Esophagus muscularis mucosa (tissue), 4 donors: ENCODE measurements around the gene SDF4. TPM values are rescaled to one million over a fixed set of nuclear protein-coding genes. Genes with fewer than 3 reads are reported as not detected.

Experiments used
- DNase-seq: peaks from one replicate; pipeline ENCODE4 v3.0.0-alpha.2; 2017; ENCODE audit errors: extremely low spot score
- H3K27ac ChIP-seq, 4 donors: fragments of 200-600 bp; sonication (generic); replicated peaks in 1 of 4; 1 replicate in 3 of 4; 2 replicates in 1 of 4; pipeline ENCODE4 v1.5.1; 2016 to 2019; ENCODE audit warnings: mild to moderate bottlenecking in 1 of 4
- H3K27me3 ChIP-seq, 4 donors: fragments of 200-600 bp; sonication (generic); one replicate each; pipeline versions ENCODE4 v1.5.1 to v1.6.0; 2016 to 2019
- H3K36me3 ChIP-seq, 4 donors: fragments of 200-600 bp; sonication (generic); one replicate each; pipeline ENCODE4 v1.5.1; 2016 to 2019
- H3K4me1 ChIP-seq, 4 donors: fragments of 200-600 bp; sonication (generic); one replicate each; pipeline ENCODE4 v1.5.1; 2016 to 2019
- H3K4me3 ChIP-seq, 4 donors: fragments of 200-600 bp; sonication (generic); 1 replicate in 2 of 4; 2 replicates in 2 of 4; pipeline ENCODE4 v1.5.1; 2016 to 2019; ENCODE audit warnings: mild to moderate bottlenecking in 4 of 4, moderate library complexity in 1 of 4
- H3K9me3 ChIP-seq, 4 donors: fragments of 200-600 bp; sonication (generic); 1 replicate in 3 of 4; 2 replicates in 1 of 4; pipeline ENCODE4 v1.5.1; 2016 to 2019
- CTCF ChIP-seq, 3 experiments: fragments of 200-600 bp in 2 of 3; fragments of 450-650 bp in 1 of 3; sonication (generic) in 2 of 3; IDR thresholded peaks; one replicate each; pipeline ENCODE4 v1.5.1; 2017 to 2019; ENCODE audit warnings: antibody characterized with exemption in 3 of 3, mild to moderate bottlenecking in 2 of 3, moderate library complexity in 1 of 3
- EP300 ChIP-seq: sonication (generic); formaldehyde crosslinking; IDR thresholded peaks from one replicate; pipeline ENCODE4 v1.6.1; 2017; ENCODE audit warnings: antibody characterized with exemption
- POLR2A ChIP-seq: fragments of 450-650 bp; IDR thresholded peaks from one replicate; pipeline ENCODE4 v1.6.1; 2017; ENCODE audit warnings: antibody characterized with exemption, moderate library complexity, mild to moderate bottlenecking, low read depth
- POLR2AphosphoS5 ChIP-seq, 2 donors: sonication (generic); formaldehyde crosslinking; IDR thresholded peaks; one replicate each; pipeline ENCODE4 v1.6.1; 2017; ENCODE audit warnings: antibody characterized with exemption in 2 of 2
- WGBS: methylation state at CpG from one replicate; pipeline ENCODE4 v1.1.5; 2018; 5-methylcytosine and 5-hydroxymethylcytosine counted together
- intact Hi-C: fragments of 100-400 bp; cut with DNase I; formaldehyde crosslinking; loops from one replicate; pipeline ENCODE4 v1.15.1; 2023
- total RNA-seq, 4 donors: library from RNA; depleted of rRNA; stranded (reverse); fragments of >200 nt; gene quantifications; one replicate each; pipeline versions ENCODE4 v1.1.0 to v1.2.1, GENCODE V29; 2016

Gene SDF4
- total RNA-seq, 4 donors from 2014 or later, result 88.5 to 125 (median 107) TPM

GRCh38 chr1:1216770-1217620 is 14.8 kb downstream of the SDF4 start:
- Histone ChIP-seq H3K9me3 (no peaks in the 10 kb centered on the region), H3K36me3 (peaks cover 43 to 69% (median 65%) of the 10 kb centered on the region in 4 donors), H3K4me1 (peaks cover 14 to 32% (median 28%) of the 10 kb centered on the region in 4 donors), H3K27me3 (no peaks in the 10 kb centered on the region), H3K4me3 (no peak overlapping the region), H3K27ac (no peak overlapping the region)
- DNase-seq, result no peak
- no peak for TF ChIP-seq CTCF (IDR thresholded peaks at IDR 0.05)
- intact Hi-C loops, result no loop called here
- 87% methylated on average over 34 of the region's 74 CpGs for WGBS

GRCh38 chr1:1215881-1216605 is 15.8 kb downstream of the SDF4 start:
- WGBS, result 68% methylated on average over 3 of the region's 21 CpGs
- no peak for DNase-seq
- Histone ChIP-seq H3K36me3 (peaks cover 34 to 60% (median 56%) of the 10 kb centered on the region in 4 donors), H3K9me3 (no peaks in the 10 kb centered on the region), H3K27me3 (no peaks in the 10 kb centered on the region), H3K27ac (no peak overlapping the region), H3K4me3 (no peak overlapping the region), H3K4me1 (peaks cover 14 to 37% (median 30%) of the 10 kb centered on the region in 4 donors)
- no peak for TF ChIP-seq POLR2AphosphoS5 (IDR thresholded peaks at IDR 0.05)
- TF ChIP-seq EP300, result no peak
- no peak for TF ChIP-seq CTCF (IDR thresholded peaks at IDR 0.05)
- TF ChIP-seq POLR2A, result no peak
- intact Hi-C loops, result no loop called here

- Histone ChIP-seq H3K27me3 (no peaks in the 10 kb centered on the region), H3K4me1 (peaks cover 14 to 37% (median 30%) of the 10 kb centered on the region in 4 donors), H3K27ac (no peak overlapping the region), H3K36me3 (peaks cover 27 to 51% (median 47%) of the 10 kb centered on the region in 4 donors), H3K9me3 (no peaks in the 10 kb centered on the region), H3K4me3 (no peak overlapping the region)
- TF ChIP-seq CTCF (IDR thresholded peaks at IDR 0.05), result no peak
- TF ChIP-seq POLR2AphosphoS5 (IDR thresholded peaks at IDR 0.05), result no peak
- no peak for TF ChIP-seq EP300
- TF ChIP-seq POLR2A, result no peak
- no peak for DNase-seq
- intact Hi-C loops, result no loop called here
- WGBS, result 53% methylated on average over 9 of the region's 11 CpGs
Measured at GRCh38 chr1:1215080-1215676, 16.6 kb downstream of the SDF4 start.

GRCh38 chr1:1213345-1214265 is 18.2 kb downstream of the SDF4 start, which contains the start of gene TNFRSF4:
TSS of gene TNFRSF4 (minus strand) at chr1:1214153. CDS start at chr1:1214127, 26 bp downstream.
- TF ChIP-seq POLR2A (no peak), POLR2AphosphoS5 (IDR thresholded peaks at IDR 0.05) (no peak), CTCF (IDR thresholded peaks at IDR 0.05) (no peak), EP300 (no peak)
- peak within 1 kb of the TSS in 1 of 4 donors; percentile 4 for H3K27ac ChIP-seq
- no peak for DNase-seq
- H3K27me3 ChIP-seq, result peaks cover 0 to 7% (median 0%) of the 10 kb centered on the region in 4 donors
- 45% methylated on average over 5 of the region's 56 CpGs for WGBS
- no peaks in the 10 kb centered on the region for H3K9me3 ChIP-seq
- peaks cover 19 to 41% (median 31%) of the 10 kb centered on the region in 4 donors for H3K4me1 ChIP-seq
- peak within 1 kb of the TSS; percentile 30 to 47 (median 31) for H3K4me3 ChIP-seq
- H3K36me3 ChIP-seq, result peaks cover 22 to 36% (median 32%) of the 10 kb centered on the region in 4 donors
- intact Hi-C loops, result no loop called here
